Loucy (cell line): ENCODE results near the gene ZNF747.

ENCODE experiments used
- H2AFZ ChIP-seq: fragments of 200-600 bp; sonication (generic); 2 replicates; pipeline ENCODE4 v1.6.0; 2016; ENCODE audit warnings: antibody characterized with exemption, mild to moderate bottlenecking, low read length, moderate library complexity
- H3F3A ChIP-seq: fragments of 200-600 bp; 2 replicates; pipeline ENCODE4 v1.6.0; 2016; ENCODE audit warnings: antibody characterized with exemption, low read depth, mild to moderate bottlenecking
- H3K27me3 ChIP-seq: fragments of 200-600 bp; sonication (generic); 2 replicates; pipeline ENCODE4 v1.6.1; 2014; ENCODE audit warnings: low read length, mild to moderate bottlenecking; ENCODE audit not compliant: insufficient read depth, poor library complexity, severe bottlenecking
- H3K36me3 ChIP-seq: fragments of 200-600 bp; sonication (generic); 2 replicates; pipeline ENCODE4 v1.6.1; 2016; ENCODE audit warnings: low read length; ENCODE audit not compliant: insufficient read depth
- H3K4me1 ChIP-seq: fragments of 200-600 bp; sonication (generic); 2 replicates; pipeline ENCODE4 v1.5.1; 2014; ENCODE audit warnings: low read length, mild to moderate bottlenecking; ENCODE audit not compliant: insufficient read depth, poor library complexity, severe bottlenecking
- H3K4me2 ChIP-seq: fragments of 200-600 bp; sonication (generic); 2 replicates; pipeline ENCODE4 v1.6.0; 2014; ENCODE audit warnings: antibody characterized with exemption, low read length, low read depth, mild to moderate bottlenecking; ENCODE audit not compliant: poor library complexity, severe bottlenecking
- H3K4me3 ChIP-seq: fragments of 200-600 bp; sonication (generic); 2 replicates; pipeline ENCODE4 v1.5.1; 2014; ENCODE audit warnings: low read length, mild to moderate bottlenecking, mixed read lengths; ENCODE audit not compliant: poor library complexity, severe bottlenecking
- H3K79me2 ChIP-seq: fragments of 200-600 bp; sonication (generic); 2 replicates; pipeline ENCODE4 v1.6.1; 2014; ENCODE audit warnings: low read length; ENCODE audit not compliant: insufficient read depth
- H3K9ac ChIP-seq: fragments of 200-600 bp; sonication (generic); 2 replicates; pipeline ENCODE4 v1.6.0; 2014; ENCODE audit warnings: mild to moderate bottlenecking, low read depth, low read length, moderate library complexity; ENCODE audit not compliant: poor library complexity, severe bottlenecking
- H3K9me2 ChIP-seq: fragments of 200-600 bp; sonication (generic); replicated peaks from 2 replicates; pipeline ENCODE4 v1.6.1; 2016; ENCODE audit warnings: low read depth, low read length, mixed read lengths
- H3K9me3 ChIP-seq: fragments of 200-600 bp; sonication (generic); 2 replicates; pipeline ENCODE4 v1.6.1; 2014; ENCODE audit warnings: mild to moderate bottlenecking, antibody characterized with exemption, low read length, low read depth; ENCODE audit not compliant: insufficient read depth
- H4K20me1 ChIP-seq: fragments of 200-600 bp; sonication (generic); 2 replicates; pipeline ENCODE4 v1.6.0; 2014; ENCODE audit warnings: antibody characterized with exemption, low read length, mild to moderate bottlenecking; ENCODE audit not compliant: insufficient read depth, poor library complexity, severe bottlenecking
- CTCF ChIP-seq: fragments of 200-600 bp; sonication (generic); conservative IDR thresholded peaks from 2 replicates; pipeline ENCODE4 v1.5.1; 2014; ENCODE audit warnings: mild to moderate bottlenecking, antibody characterized with exemption, low read length
- EZH2phosphoT487 ChIP-seq: fragments of 200-600 bp; IDR thresholded peaks from 2 replicates; pipeline ENCODE4 v1.6.1; 2018; ENCODE audit warnings: antibody characterized with exemption, mild to moderate bottlenecking, moderate library complexity, borderline replicate concordance

The ZNF747 gene

GRCh38 chr16:30521873-30522641 is 12.6 kb downstream of the ZNF747 start:
- no peak overlapping the region for H3K4me2 ChIP-seq
- H4K20me1 ChIP-seq, result peaks cover 10% of the 10 kb centered on the region
- no peak overlapping the region for H3K4me3 ChIP-seq
- no peaks in the 10 kb centered on the region for H3K27me3 ChIP-seq
- no peaks in the 10 kb centered on the region; the same call in 1 of the 2 replicates for H3K36me3 ChIP-seq
- H2AFZ ChIP-seq, result no peak overlapping the region
- peaks cover 10% of the 10 kb centered on the region; the same call in 1 of the 2 replicates for H3K79me2 ChIP-seq
- H3K9ac ChIP-seq, result no peak overlapping the region
- H3F3A ChIP-seq, result no peaks in the 10 kb centered on the region
- H3K9me2 ChIP-seq, result no peaks in the 10 kb centered on the region
- no peak for TF ChIP-seq CTCF
- no peak for TF ChIP-seq EZH2phosphoT487
- no peaks in the 10 kb centered on the region for H3K9me3 ChIP-seq
- H3K4me1 ChIP-seq, result peaks cover 9% of the 10 kb centered on the region

- no peaks in the 10 kb centered on the region for H3K9me3 ChIP-seq
- peaks cover 9% of the 10 kb centered on the region for H3K4me1 ChIP-seq
- no peak overlapping the region for H3K4me2 ChIP-seq
- H4K20me1 ChIP-seq, result peaks cover 10% of the 10 kb centered on the region
- no peaks in the 10 kb centered on the region for H3F3A ChIP-seq
- H3K27me3 ChIP-seq, result no peaks in the 10 kb centered on the region
- no peaks in the 10 kb centered on the region for H3K9me2 ChIP-seq
- TF ChIP-seq CTCF, result no peak
- TF ChIP-seq EZH2phosphoT487, result no peak
- no peaks in the 10 kb centered on the region; the same call in 1 of the 2 replicates for H3K36me3 ChIP-seq
- no peak overlapping the region for H2AFZ ChIP-seq
- H3K79me2 ChIP-seq, result peaks cover 10% of the 10 kb centered on the region; the same call in 1 of the 2 replicates
- no peak overlapping the region for H3K4me3 ChIP-seq
- no peak overlapping the region for H3K9ac ChIP-seq
These were observed 13.2 kb downstream of the ZNF747 start for GRCh38 chr16:30521476-30521872.

GRCh38 chr16:30519120-30520049 is 15.3 kb downstream of the ZNF747 start:
- no peaks in the 10 kb centered on the region for H3K27me3 ChIP-seq
- no peaks in the 10 kb centered on the region for H3F3A ChIP-seq
- H3K9me3 ChIP-seq, result no peaks in the 10 kb centered on the region
- H3K9me2 ChIP-seq, result no peaks in the 10 kb centered on the region
- no peak overlapping the region for H2AFZ ChIP-seq
- no peaks in the 10 kb centered on the region for H4K20me1 ChIP-seq
- peak overlapping the region; percentile 24 for H3K4me2 ChIP-seq
- H3K4me1 ChIP-seq, result peaks cover 9% of the 10 kb centered on the region
- no peaks in the 10 kb centered on the region; the same call in 1 of the 2 replicates for H3K79me2 ChIP-seq
- no peaks in the 10 kb centered on the region; the same call in 1 of the 2 replicates for H3K36me3 ChIP-seq
- no peak overlapping the region for H3K9ac ChIP-seq
- no peak overlapping the region for H3K4me3 ChIP-seq
- TF ChIP-seq EZH2phosphoT487 (no peak), CTCF (no peak)
